K562 (cell line): Measurements from ENCODE around the gene NEK4. TPM values are rescaled to one million over a fixed set of nuclear protein-coding genes. Genes with fewer than 3 reads are reported as not detected.

Source experiments
- CUX1 ChIP-seq: fragments of 200-800 bp; sonication (Bioruptor generic); IDR thresholded peaks from 2 replicates; pipeline ENCODE4 v1.6.1; 2016; ENCODE audit warnings: missing genetic modification characterization, missing compliant biosample characterization
- E2F6 ChIP-seq, 2 experiments: IDR thresholded peaks; 2 replicates each; pipeline ENCODE4 v1.6.1; 2011; ENCODE audit warnings: borderline replicate concordance in 1 of 2, control low read depth in 1 of 2, low read depth in 1 of 2, low read length in 1 of 2, mild to moderate bottlenecking in 1 of 2, mixed read lengths in 1 of 2, moderate library complexity in 1 of 2; ENCODE audit not compliant: insufficient read depth in 1 of 2, insufficient read length in 1 of 2, poor library complexity in 1 of 2, severe bottlenecking in 1 of 2; ENCODE audit errors: extremely low read depth in 1 of 2
- HDAC1 ChIP-seq, 2 experiments: fragments of 450-650 bp; IDR thresholded peaks; 2 replicates each; pipeline ENCODE4 v1.6.1; 2016 to 2017; ENCODE audit warnings: inconsistent platforms in 1 of 2, mild to moderate bottlenecking in 1 of 2, moderate library complexity in 1 of 2
- HDAC2 ChIP-seq: fragments of 450-650 bp; IDR thresholded peaks from 2 replicates; pipeline ENCODE4 v1.6.1; 2016; ENCODE audit warnings: mild to moderate bottlenecking
- HDGF ChIP-seq: fragments of 450-650 bp; IDR thresholded peaks from 2 replicates; pipeline ENCODE4 v1.6.1; 2016
- HNRNPLL ChIP-seq: fragments of 200-400 bp; formaldehyde crosslinking; IDR thresholded peaks from 2 replicates; pipeline ENCODE4 v1.6.1; 2017; ENCODE audit warnings: low read length, low read depth, mild to moderate bottlenecking; ENCODE audit not compliant: poor library complexity, severe bottlenecking
- MEIS2 ChIP-seq: fragments of 450-650 bp; IDR thresholded peaks from 2 replicates; pipeline ENCODE4 v1.6.1; 2014; ENCODE audit warnings: mild to moderate bottlenecking; ENCODE audit not compliant: partially characterized antibody
- POLR2B ChIP-seq: fragments of 450-650 bp; IDR thresholded peaks from 2 replicates; pipeline ENCODE4 v1.6.1; 2018; ENCODE audit warnings: low read depth; ENCODE audit not compliant: partially characterized antibody
- SMAD4 ChIP-seq: fragments of 250-450 bp; sonication (Bioruptor Pico); conservative IDR thresholded peaks from 2 replicates; pipeline ENCODE4 v1.8.0; 2021; ENCODE audit warnings: inconsistent platforms, mild to moderate bottlenecking, moderate library complexity
- SOX6 ChIP-seq: fragments of 450-650 bp; IDR thresholded peaks from 2 replicates; pipeline ENCODE4 v1.6.1; 2014; ENCODE audit warnings: mild to moderate bottlenecking
- SP2 ChIP-seq: IDR thresholded peaks from 2 replicates; pipeline ENCODE4 v1.6.1; 2011; ENCODE audit warnings: mild to moderate bottlenecking, low read depth, low read length, moderate library complexity; ENCODE audit not compliant: poor library complexity, severe bottlenecking; ENCODE audit errors: extremely low read depth
- TCFL5 ChIP-seq: fragments of 250-450 bp; sonication (Bioruptor Pico); conservative IDR thresholded peaks from 2 replicates; pipeline ENCODE4 v1.6.1; 2021; ENCODE audit warnings: mild to moderate bottlenecking, moderate library complexity, matching md5 sums
- THRAP3 ChIP-seq: fragments of 450-650 bp; IDR thresholded peaks from 2 replicates; pipeline ENCODE4 v1.6.1; 2016; ENCODE audit warnings: mild to moderate bottlenecking, inconsistent platforms, borderline replicate concordance
- ZBTB11 ChIP-seq, 3 experiments: fragments of 200-800 bp in 1 of 3; fragments of 250-450 bp in 1 of 3; fragments of 450-650 bp in 1 of 3; sonication (Bioruptor Pico) in 1 of 3; sonication (Bioruptor generic) in 1 of 3; formaldehyde crosslinking in 1 of 3; IDR thresholded peaks; 2 replicates each; pipeline versions ENCODE4 v1.6.1 to v1.8.0; 2016 to 2022; ENCODE audit warnings: mild to moderate bottlenecking in 2 of 3, missing genetic modification characterization in 2 of 3, missing compliant biosample characterization in 1 of 3, moderate library complexity in 1 of 3
- ZFX ChIP-seq: sonication (generic); formaldehyde crosslinking; IDR thresholded peaks from 2 replicates; pipeline ENCODE4 v1.8.0; 2022; ENCODE audit warnings: mild to moderate bottlenecking, missing genetic modification reagents, moderate library complexity
- ZNF766 ChIP-seq: fragments of 200-800 bp; sonication (Bioruptor generic); conservative IDR thresholded peaks from 2 replicates; pipeline ENCODE4 v1.6.1; 2016; ENCODE audit warnings: missing genetic modification characterization, missing compliant biosample characterization
- polyA plus RNA-seq, 8 experiments: library from polyadenylated mRNA; depleted of rRNA in 4 of 8; stranded (reverse) in 5 of 8; unstranded in 3 of 8; fragments of >200 nt; fragmentation: Nextera tagmentation in 2 of 8; fragmentation: Illumina TruSeq in 1 of 8; extraction: Ambion mirVana in 2 of 8; extraction: Trizol in 1 of 8; gene quantifications; 2 replicates each; pipeline versions ENCODE4 v1.2.1 to v1.2.3, GENCODE V29; 2011 to 2014; ENCODE audit warnings: inconsistent platforms in 1 of 8, missing spikeins in 1 of 8
- total RNA-seq, 7 experiments: library from RNA; depleted of rRNA in 6 of 7; stranded (reverse); fragments of >200 nt in 6 of 7; fragmentation: Illumina TruSeq in 2 of 7; extraction: Trizol in 2 of 7; gene quantifications; 2 replicates each; pipeline versions ENCODE4 v1.2.1 to v1.2.3, GENCODE V29; 2011 to 2021; ENCODE audit warnings: low replicate concordance in 1 of 7

NEK4 gene
- total and polyA plus RNA-seq, 9 of the 15 experiments (the other 6 are each of a cell fraction or from before 2014, with no cell fraction given) = 5.8 to 23.1 (median 16.6) TPM

- TF ChIP-seq CUX1 (CRISPR knock-in tag) (no peak), SMAD4 (CRISPR knock-in tag) (peak; percentile 68), POLR2B (peak; percentile 92), SOX6 (peak; percentile 48; the same call in 1 of the 2 replicates), SP2 (peak; percentile 96), MEIS2 (peak; percentile 48), THRAP3 (no peak), ZNF766 (CRISPR knock-in tag) (no peak), HDGF (no peak), TCFL5 (CRISPR knock-in tag) (no peak), ZBTB11 (CRISPR knock-in tag; IDR thresholded peaks at IDR 0.05) (peak in 2 of 3 experiments; percentile 13 to 90; a peak in 3 of 6 replicates), HNRNPLL (peak; percentile 90), HDAC1 (IDR thresholded peaks at IDR 0.05) (peak in 1 of 2 experiments; percentile 88; a peak in 2 of 4 replicates), E2F6 (IDR thresholded peaks at IDR 0.05; ENCODE audit: borderline replicate concordance in 1 of 2, extremely low read depth in 1 of 2, insufficient read depth in 1 of 2, insufficient read length in 1 of 2, low read depth in 1 of 2, low read length in 1 of 2, poor library complexity in 1 of 2, severe bottlenecking in 1 of 2) (peak; percentile 7 to 22), ZFX (CRISPR knock-in tag) (peak; percentile 85), HDAC2 (no peak)
Measured at GRCh38 chr3:52770496-52771333, at the start of gene NEK4 (continued).
